Endodermal cell (in vitro differentiated cells): ENCODE data around the gene CD84. TPM values are rescaled to one million over a fixed set of nuclear protein-coding genes. Genes with fewer than 3 reads are reported as not detected.

Source experiments
- DNase-seq: peaks from one replicate; pipeline ENCODE4 v3.0.0-alpha.2; 2017
- H3K27ac ChIP-seq: 2 replicates; pipeline ENCODE4 v1.5.1; 2013; ENCODE audit warnings: mild to moderate bottlenecking, low read depth, low read length, moderate library complexity
- H3K27me3 ChIP-seq: 2 replicates; pipeline ENCODE4 v1.6.1; 2013; ENCODE audit warnings: mild to moderate bottlenecking, low read length, moderate library complexity; ENCODE audit not compliant: insufficient read depth, control insufficient read depth, poor library complexity, severe bottlenecking
- H3K36me3 ChIP-seq: 2 replicates; pipeline ENCODE4 v1.7.0; 2013; ENCODE audit warnings: mild to moderate bottlenecking, low read length, moderate library complexity; ENCODE audit not compliant: control insufficient read depth, insufficient read depth
- H3K4me1 ChIP-seq: one replicate; pipeline ENCODE4 v1.7.0; 2013; ENCODE audit warnings: low read length; ENCODE audit not compliant: control insufficient read depth, insufficient read depth
- H3K4me3 ChIP-seq: 2 replicates; pipeline ENCODE4 v1.5.1; 2013; ENCODE audit warnings: mild to moderate bottlenecking, low read length, moderate library complexity
- H3K9ac ChIP-seq: 2 replicates; pipeline ENCODE4 v1.6.1; 2013; ENCODE audit warnings: mild to moderate bottlenecking, low read length, moderate library complexity; ENCODE audit not compliant: poor library complexity, severe bottlenecking; ENCODE audit errors: extremely low read depth
- H3K9me3 ChIP-seq: 2 replicates; pipeline ENCODE4 v1.6.1; 2013; ENCODE audit warnings: mild to moderate bottlenecking, low read length, moderate library complexity; ENCODE audit not compliant: control insufficient read depth
- H3K27ac Mint-ChIP-seq: 2 replicates; pipeline ENCODE4 v1.8.0; 2020; ENCODE audit warnings: mixed read lengths
- H3K27me3 Mint-ChIP-seq: 2 replicates; pipeline ENCODE4 v1.8.0; 2021; ENCODE audit warnings: mild to moderate bottlenecking, mixed read lengths; ENCODE audit not compliant: insufficient read depth
- H3K36me3 Mint-ChIP-seq: 2 replicates; pipeline ENCODE4 v1.8.0; 2020; ENCODE audit warnings: low read depth, mixed read lengths
- H3K4me1 Mint-ChIP-seq: 2 replicates; pipeline ENCODE4 v1.8.0; 2020; ENCODE audit warnings: mixed read lengths
- H3K4me3 Mint-ChIP-seq: 2 replicates; pipeline ENCODE4 v1.8.0; 2020; ENCODE audit warnings: mild to moderate bottlenecking, moderate library complexity, mixed read lengths
- H3K9me3 Mint-ChIP-seq: 2 replicates; pipeline ENCODE4 v1.8.0; 2020; ENCODE audit warnings: mild to moderate bottlenecking, mixed read lengths
- CTCF ChIP-seq: fragments of 200-600 bp; sonication (generic); conservative IDR thresholded peaks from 2 replicates; pipeline ENCODE4 v1.5.0; 2021; ENCODE audit warnings: antibody characterized with exemption, mild to moderate bottlenecking
- WGBS, 2 experiments: methylation state at CpG; one replicate each; pipeline versions ENCODE4 v1.1.5 to v1.1.7; 2013; ENCODE audit warnings: missing lambda C conversion rate in 2 of 2, mixed read lengths in 1 of 2; ENCODE audit not compliant: insufficient coverage in 1 of 2, insufficient read length in 1 of 2; 5-methylcytosine and 5-hydroxymethylcytosine counted together
- total RNA-seq, 2 donors: library from RNA; stranded (reverse); fragmentation: NEBNext Ultra II Directional in 1 of 2; extraction: Animal tissue kit (Norgen Biotek cat#: 25700) in 1 of 2; gene quantifications; 2 replicates in 1 of 2; 3 replicates in 1 of 2; pipeline ENCODE4 v1.2.1, GENCODE V29; 2021

Gene CD84
- total RNA-seq, 2 donors from 2014 or later, result not detected

- peaks cover 17% of the 10 kb centered on the region for H3K4me1 ChIP-seq
- H3K36me3 Mint-ChIP-seq, result no peaks in the 10 kb centered on the region
Measured at GRCh38 chr1:160626509-160627342, 47.4 kb upstream of the CD84 start.

GRCh38 chr1:160625725-160626498 lies 46.6 kb upstream of the CD84 start:
- no peak overlapping the region for H3K4me3 ChIP-seq
- DNase-seq, result no peak
- Mint-ChIP-seq H3K9me3 (no peaks in the 10 kb centered on the region), H3K36me3 (no peaks in the 10 kb centered on the region), H3K27ac (no peak overlapping the region), H3K4me3 (no peak overlapping the region), H3K4me1 (peaks cover 29% of the 10 kb centered on the region), H3K27me3 (no peaks in the 10 kb centered on the region)
- H3K27ac ChIP-seq, result no peak overlapping the region
- no peaks in the 10 kb centered on the region for H3K36me3 ChIP-seq
- H3K27me3 ChIP-seq, result no peaks in the 10 kb centered on the region
- peaks cover 17% of the 10 kb centered on the region for H3K4me1 ChIP-seq
- no peak overlapping the region for H3K9ac ChIP-seq
- 96% methylated on average over 10 of the region's 10 CpGs for WGBS, 2 experiments
- no peaks in the 10 kb centered on the region for H3K9me3 ChIP-seq
- no peak for TF ChIP-seq CTCF

More at GRCh38 chr1:160626509-160627342, 47.4 kb upstream of the CD84 start:
- H3K4me1 Mint-ChIP-seq, result peaks cover 38% of the 10 kb centered on the region
- H3K4me3 Mint-ChIP-seq, result no peak overlapping the region
- no peak for DNase-seq
- Histone ChIP-seq H3K9me3 (no peaks in the 10 kb centered on the region), H3K36me3 (no peaks in the 10 kb centered on the region), H3K27ac (no peak overlapping the region), H3K4me3 (no peak overlapping the region), H3K27me3 (no peaks in the 10 kb centered on the region), H3K9ac (no peak overlapping the region)
- no peak for TF ChIP-seq CTCF
- H3K27me3 Mint-ChIP-seq, result no peaks in the 10 kb centered on the region
- H3K27ac Mint-ChIP-seq, result no peak overlapping the region
- WGBS, 2 experiments, result 100% methylated on average over 1 of the region's 1 CpG
- H3K9me3 Mint-ChIP-seq, result no peaks in the 10 kb centered on the region

- Mint-ChIP-seq H3K4me3 (no peak overlapping the region), H3K9me3 (no peaks in the 10 kb centered on the region), H3K4me1 (peaks cover 23% of the 10 kb centered on the region), H3K36me3 (no peaks in the 10 kb centered on the region), H3K27me3 (no peaks in the 10 kb centered on the region), H3K27ac (no peak overlapping the region)
- no peak overlapping the region for H3K27ac ChIP-seq
- peaks cover 15% of the 10 kb centered on the region for H3K4me1 ChIP-seq
- no peak for TF ChIP-seq CTCF
- H3K9me3 ChIP-seq, result no peaks in the 10 kb centered on the region
- 98 to 100% methylated on average over 1 of the region's 1 CpG for WGBS, 2 experiments
- no peak overlapping the region for H3K4me3 ChIP-seq
- DNase-seq, result no peak
- no peaks in the 10 kb centered on the region for H3K36me3 ChIP-seq
- no peaks in the 10 kb centered on the region for H3K27me3 ChIP-seq
- no peak overlapping the region for H3K9ac ChIP-seq
Measured at GRCh38 chr1:160625321-160625720, 46.0 kb upstream of the CD84 start.
